GM12801 (cell line): ENCODE data around the gene SACM1L.

Experiments used
- TF ChIP-seq, protein P1 (sequence below): IDR thresholded peaks from one replicate; pipeline ENCODE4 v1.5.1; 2011; ENCODE audit warnings: control low read depth; ENCODE audit not compliant: insufficient read length; ENCODE audit errors: extremely low read depth

Gene SACM1L

DNA sequence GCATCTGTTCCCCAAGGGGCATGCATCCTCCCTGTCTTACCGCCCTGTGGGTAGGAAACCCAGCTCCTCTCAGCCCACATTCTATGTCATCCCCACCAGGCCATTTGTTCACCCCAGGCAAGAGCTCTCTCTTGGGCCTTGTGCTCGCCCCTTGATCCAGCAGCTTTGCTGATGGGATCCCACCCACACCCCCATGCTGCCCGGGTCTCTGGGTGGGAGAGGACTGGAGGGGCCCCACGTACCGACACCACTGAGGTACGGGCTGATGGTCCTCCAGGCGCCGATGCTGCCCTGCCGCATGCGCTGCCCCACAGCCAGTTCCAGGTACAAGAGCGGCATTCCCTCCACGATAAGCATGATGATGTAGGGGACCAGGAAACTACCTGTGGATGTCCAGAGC, 92.6 kb downstream of the SACM1L start:
- TF ChIP-seq, protein P1, sequence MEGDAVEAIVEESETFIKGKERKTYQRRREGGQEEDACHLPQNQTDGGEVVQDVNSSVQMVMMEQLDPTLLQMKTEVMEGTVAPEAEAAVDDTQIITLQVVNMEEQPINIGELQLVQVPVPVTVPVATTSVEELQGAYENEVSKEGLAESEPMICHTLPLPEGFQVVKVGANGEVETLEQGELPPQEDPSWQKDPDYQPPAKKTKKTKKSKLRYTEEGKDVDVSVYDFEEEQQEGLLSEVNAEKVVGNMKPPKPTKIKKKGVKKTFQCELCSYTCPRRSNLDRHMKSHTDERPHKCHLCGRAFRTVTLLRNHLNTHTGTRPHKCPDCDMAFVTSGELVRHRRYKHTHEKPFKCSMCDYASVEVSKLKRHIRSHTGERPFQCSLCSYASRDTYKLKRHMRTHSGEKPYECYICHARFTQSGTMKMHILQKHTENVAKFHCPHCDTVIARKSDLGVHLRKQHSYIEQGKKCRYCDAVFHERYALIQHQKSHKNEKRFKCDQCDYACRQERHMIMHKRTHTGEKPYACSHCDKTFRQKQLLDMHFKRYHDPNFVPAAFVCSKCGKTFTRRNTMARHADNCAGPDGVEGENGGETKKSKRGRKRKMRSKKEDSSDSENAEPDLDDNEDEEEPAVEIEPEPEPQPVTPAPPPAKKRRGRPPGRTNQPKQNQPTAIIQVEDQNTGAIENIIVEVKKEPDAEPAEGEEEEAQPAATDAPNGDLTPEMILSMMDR = no peak

GRCh38 chr3:45782381-45782780, 93.2 kb downstream of the SACM1L start:
- TF ChIP-seq, protein P1 = no peak

- TF ChIP-seq, protein P1 = no peak
These were observed 94.5 kb downstream of the SACM1L start for GRCh38 chr3:45783667-45784066.

GRCh38 chr3:45785605-45786150, 96.5 kb downstream of the SACM1L start:
- TF ChIP-seq, protein P1 = no peak

DNA sequence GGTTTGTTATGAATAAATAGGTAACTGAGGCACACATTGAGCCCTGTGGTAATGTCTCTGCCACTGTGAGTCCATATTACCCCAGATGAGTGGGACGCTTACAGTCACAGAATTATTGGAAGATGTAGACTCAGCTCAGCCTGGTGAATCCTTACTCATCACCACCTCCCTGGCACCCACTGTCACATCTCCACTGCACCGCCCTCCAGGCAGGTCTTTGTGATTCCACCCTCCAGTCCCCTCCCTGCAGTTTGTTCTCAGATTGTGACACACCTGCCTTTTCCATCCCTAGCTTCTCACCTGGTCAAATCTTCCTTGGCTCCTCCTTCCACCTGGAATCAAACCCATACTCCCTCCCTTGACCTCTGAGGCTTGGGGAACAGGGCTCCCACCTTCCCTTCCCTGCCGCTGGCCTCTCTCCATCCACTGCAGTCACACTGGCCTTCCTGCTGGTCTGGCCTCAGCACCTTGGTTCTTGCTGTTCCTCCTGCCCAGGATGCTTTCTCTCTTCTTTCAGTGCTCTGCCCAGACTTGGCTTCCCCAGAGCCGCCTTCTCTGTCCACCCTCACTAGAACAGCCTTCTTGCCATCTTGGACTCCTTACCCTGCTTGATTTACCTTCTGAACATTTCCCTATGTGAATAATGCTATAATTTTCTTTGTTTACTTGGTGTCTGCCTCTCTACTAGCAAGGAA, 97.8 kb downstream of the SACM1L start:
- TF ChIP-seq, protein P1 = no peak

GRCh38 chr3:45787551-45787950, 98.4 kb downstream of the SACM1L start:
- TF ChIP-seq, protein P1 = no peak

- TF ChIP-seq, protein P1 = no peak
These were observed 100.1 kb downstream of the SACM1L start for GRCh38 chr3:45789235-45789812.
